Measurements from ENCODE around the gene MAPK8. TPM values are rescaled to one million over a fixed set of nuclear protein-coding genes. Genes with fewer than 3 reads are reported as not detected.

Gene MAPK8
- total RNA-seq, 1 donor from 2014 or later, result 53.7 TPM

GRCh38 chr10:48470115-48470892, 163.8 kb downstream of the MAPK8 start:
- Mint-ChIP-seq H3K4me1 (ENCODE audit: unreplicated experiment) (peaks cover 20% of the 10 kb centered on the region), H3K36me3 (ENCODE audit: low read depth, unreplicated experiment) (no peaks in the 10 kb centered on the region), H3K9me3 (ENCODE audit: unreplicated experiment) (no peaks in the 10 kb centered on the region), H3K4me3 (ENCODE audit: unreplicated experiment) (no peak overlapping the region), H3K27me3 (ENCODE audit: unreplicated experiment) (peaks cover 8% of the 10 kb centered on the region), H3K27ac (ENCODE audit: unreplicated experiment) (no peak overlapping the region)
- no peak for TF ChIP-seq CTCF (IDR thresholded peaks at IDR 0.05; ENCODE audit: unreplicated experiment)
- DNase-seq (ENCODE audit: low spot score), result no peak

- H3K4me3 Mint-ChIP-seq (ENCODE audit: unreplicated experiment), result no peak overlapping the region
- no peaks in the 10 kb centered on the region for H3K9me3 Mint-ChIP-seq (ENCODE audit: unreplicated experiment)
- H3K27ac Mint-ChIP-seq (ENCODE audit: unreplicated experiment), result no peak overlapping the region
- DNase-seq (ENCODE audit: low spot score), result no peak
- TF ChIP-seq CTCF (IDR thresholded peaks at IDR 0.05; ENCODE audit: unreplicated experiment), result peak; percentile 13
- H3K4me1 Mint-ChIP-seq (ENCODE audit: unreplicated experiment), result peaks cover 28% of the 10 kb centered on the region
- H3K36me3 Mint-ChIP-seq (ENCODE audit: low read depth, unreplicated experiment), result peaks cover 3% of the 10 kb centered on the region
- peaks cover 6% of the 10 kb centered on the region for H3K27me3 Mint-ChIP-seq (ENCODE audit: unreplicated experiment)
These were observed 164.7 kb downstream of the MAPK8 start for GRCh38 chr10:48470893-48471805.

- TF ChIP-seq CTCF (IDR thresholded peaks at IDR 0.05; ENCODE audit: unreplicated experiment), result no peak
- H3K27me3 Mint-ChIP-seq (ENCODE audit: unreplicated experiment), result peaks cover 6% of the 10 kb centered on the region
- H3K4me1 Mint-ChIP-seq (ENCODE audit: unreplicated experiment), result peaks cover 41% of the 10 kb centered on the region
- no peak overlapping the region for H3K4me3 Mint-ChIP-seq (ENCODE audit: unreplicated experiment)
- no peaks in the 10 kb centered on the region for H3K9me3 Mint-ChIP-seq (ENCODE audit: unreplicated experiment)
- H3K27ac Mint-ChIP-seq (ENCODE audit: unreplicated experiment), result no peak overlapping the region
- DNase-seq (ENCODE audit: low spot score), result no peak
- peaks cover 7% of the 10 kb centered on the region for H3K36me3 Mint-ChIP-seq (ENCODE audit: low read depth, unreplicated experiment)
These were observed 166.1 kb downstream of the MAPK8 start for GRCh38 chr10:48472501-48473069.

GRCh38 chr10:48473704-48474103, 167.2 kb downstream of the MAPK8 start:
- no peaks in the 10 kb centered on the region for H3K9me3 Mint-ChIP-seq (ENCODE audit: unreplicated experiment)
- no peak overlapping the region for H3K27ac Mint-ChIP-seq (ENCODE audit: unreplicated experiment)
- H3K27me3 Mint-ChIP-seq (ENCODE audit: unreplicated experiment), result peaks cover 7% of the 10 kb centered on the region
- peaks cover 41% of the 10 kb centered on the region for H3K4me1 Mint-ChIP-seq (ENCODE audit: unreplicated experiment)
- H3K36me3 Mint-ChIP-seq (ENCODE audit: low read depth, unreplicated experiment), result peaks cover 7% of the 10 kb centered on the region
- H3K4me3 Mint-ChIP-seq (ENCODE audit: unreplicated experiment), result no peak overlapping the region
- no peak for TF ChIP-seq CTCF (IDR thresholded peaks at IDR 0.05; ENCODE audit: unreplicated experiment)
- DNase-seq (ENCODE audit: low spot score), result no peak

Measured in endothelial cell (in vitro differentiated cells).